H1 (cell line): Measurements from ENCODE around the gene GABRG3. TPM values are rescaled to one million over a fixed set of nuclear protein-coding genes. Genes with fewer than 3 reads are reported as not detected.

Experiments
- CTCF ChIA-PET: fragments of 300-600 bp; sonication (Branson Sonifier 250); formaldehyde crosslinking; loops from one replicate; lab custom pipeline; 2021; ENCODE audit not compliant: partially characterized antibody; lab: Charles Lee
- POLR2A ChIA-PET: fragments of 300-600 bp; sonication (Branson Sonifier 250); formaldehyde crosslinking; loops from one replicate; lab custom pipeline; 2021; ENCODE audit warnings: inconsistent platforms; ENCODE audit not compliant: partially characterized antibody; lab: Charles Lee
- DNase-seq, 2 experiments: peaks; one replicate each; pipeline versions ENCODE4 v3.0.0 to v3.0.0-alpha.2; 2010 to 2022; ENCODE audit warnings: low spot score in 2 of 2, low read depth in 1 of 2, mixed read lengths in 1 of 2
- FAIRE-seq: peaks from 2 replicates; lab custom pipeline; 2011; peaks lifted over from hg19 to GRCh38; lab: Jason Lieb, UNC
- H2AFZ ChIP-seq: 2 replicates; pipeline ENCODE4 v1.8.1; 2012; ENCODE audit warnings: low read length, inconsistent platforms
- H2AK5ac ChIP-seq: 2 replicates; pipeline ENCODE4 v1.6.1; 2013; ENCODE audit warnings: low read depth, low read length
- H2BK120ac ChIP-seq: replicated peaks from 2 replicates; pipeline ENCODE3; 2013; ENCODE audit warnings: low read depth, low read length, inconsistent platforms
- H2BK12ac ChIP-seq: 2 replicates; pipeline ENCODE4 v1.6.1; 2013; ENCODE audit warnings: low read depth, low read length
- H2BK15ac ChIP-seq: 2 replicates; pipeline ENCODE4 v1.6.1; 2013; ENCODE audit warnings: low read length
- H2BK20ac ChIP-seq: 2 replicates; pipeline ENCODE4 v1.6.1; 2013; ENCODE audit warnings: low read length
- H2BK5ac ChIP-seq: 2 replicates; pipeline ENCODE4 v1.6.1; 2013; ENCODE audit warnings: low read depth, low read length
- H3K14ac ChIP-seq: 2 replicates; pipeline ENCODE4 v1.6.1; 2013; ENCODE audit warnings: inconsistent platforms; ENCODE audit not compliant: insufficient read length
- H3K18ac ChIP-seq: 2 replicates; pipeline ENCODE4 v1.6.1; 2013; ENCODE audit warnings: low read length; ENCODE audit errors: extremely low read depth
- H3K23ac ChIP-seq: 2 replicates; pipeline ENCODE4 v1.6.1; 2013; ENCODE audit warnings: inconsistent platforms; ENCODE audit not compliant: insufficient read length
- H3K23me2 ChIP-seq: 2 replicates; pipeline ENCODE4 v1.6.1; 2013; ENCODE audit warnings: low read depth, low read length
- H3K27ac ChIP-seq: 2 replicates; pipeline ENCODE4 v1.6.1; 2011; ENCODE audit warnings: low read depth, low read length, inconsistent platforms
- H3K27me3 ChIP-seq, 4 experiments: replicated peaks in 1 of 4; 1 replicate in 1 of 4; 2 replicates in 3 of 4; pipeline versions ENCODE4 v1.6.1 to v1.8.1; 2011 to 2013; ENCODE audit warnings: low read length in 3 of 4, mild to moderate bottlenecking in 3 of 4, inconsistent platforms in 2 of 4, mixed read lengths in 2 of 4, moderate library complexity in 1 of 4; ENCODE audit not compliant: control insufficient read depth in 3 of 4, insufficient read depth in 3 of 4; ENCODE audit errors: extremely low read depth in 1 of 4
- H3K36me3 ChIP-seq, 4 experiments: 2 replicates each; pipeline versions ENCODE4 v1.6.1 to v1.8.1; 2011 to 2013; ENCODE audit warnings: mild to moderate bottlenecking in 4 of 4, low read length in 3 of 4, moderate library complexity in 2 of 4, control low read depth in 1 of 4, inconsistent platforms in 1 of 4; ENCODE audit not compliant: insufficient read depth in 4 of 4, control insufficient read depth in 2 of 4
- H3K4ac ChIP-seq: replicated peaks from 2 replicates; pipeline ENCODE3; 2013; ENCODE audit warnings: low read length, low read depth, mixed read lengths, inconsistent platforms; ENCODE audit not compliant: insufficient read length
- H3K4me1 ChIP-seq, 4 experiments: replicated peaks in 1 of 4; 1 replicate in 1 of 4; 2 replicates in 3 of 4; pipeline versions ENCODE4 v1.6.1 to v1.8.1; 2011 to 2013; ENCODE audit warnings: low read length in 3 of 4, inconsistent platforms in 2 of 4, mixed read lengths in 1 of 4; ENCODE audit not compliant: insufficient read depth in 4 of 4, control insufficient read depth in 3 of 4
- H3K4me2 ChIP-seq, 2 experiments: 2 replicates each; pipeline versions ENCODE4 v1.6.1 to v1.8.1; 2011 to 2013; ENCODE audit warnings: low read depth in 2 of 2, low read length in 2 of 2, control low read depth in 1 of 2, inconsistent platforms in 1 of 2, mild to moderate bottlenecking in 1 of 2; ENCODE audit not compliant: insufficient read depth in 1 of 2
- H3K4me3 ChIP-seq, 4 experiments: fragments of 200-600, 300-600 bp in 1 of 4; sonication (generic), shearing (Covaris generic), sonication (Bioruptor Twin) in 1 of 4; 2 replicates each; pipeline versions ENCODE4 v1.5.1 to v1.8.1; 2011 to 2016; ENCODE audit warnings: low read length in 4 of 4, low read depth in 3 of 4, control low read depth in 2 of 4, inconsistent platforms in 2 of 4, mild to moderate bottlenecking in 2 of 4, mixed read lengths in 1 of 4, moderate library complexity in 1 of 4; ENCODE audit not compliant: insufficient read depth in 2 of 4; ENCODE audit errors: extremely low read depth in 1 of 4
- H3K56ac ChIP-seq: replicated peaks from 2 replicates; pipeline ENCODE3; 2013; ENCODE audit warnings: low read depth, mild to moderate bottlenecking, mixed read lengths, low read length, inconsistent platforms; ENCODE audit not compliant: insufficient read length
- H3K79me1 ChIP-seq: 2 replicates; pipeline ENCODE4 v1.6.1; 2013; ENCODE audit warnings: low read depth, low read length, control low read depth
- H3K79me2 ChIP-seq, 2 experiments: 2 replicates each; pipeline versions ENCODE4 v1.6.1 to v1.8.1; 2012 to 2013; ENCODE audit warnings: low read length in 2 of 2, mild to moderate bottlenecking in 2 of 2, inconsistent platforms in 1 of 2; ENCODE audit not compliant: insufficient read depth in 2 of 2, control insufficient read depth in 1 of 2
- H3K9ac ChIP-seq, 4 experiments: replicated peaks in 1 of 4; 1 replicate in 1 of 4; 2 replicates in 3 of 4; pipeline versions ENCODE4 v1.6.1 to v1.8.1; 2011 to 2013; ENCODE audit warnings: low read depth in 3 of 4, low read length in 3 of 4, control low read depth in 2 of 4, mild to moderate bottlenecking in 2 of 4, moderate library complexity in 2 of 4, inconsistent platforms in 1 of 4; ENCODE audit errors: extremely low read depth in 1 of 4
- H3K9me3 ChIP-seq, 2 experiments: 2 replicates each; pipeline versions ENCODE4 v1.6.1 to v1.8.1; 2012 to 2013; ENCODE audit warnings: mild to moderate bottlenecking in 2 of 2, moderate library complexity in 2 of 2, control low read depth in 1 of 2, inconsistent platforms in 1 of 2, low read depth in 1 of 2, low read length in 1 of 2, mixed read lengths in 1 of 2; ENCODE audit not compliant: insufficient read depth in 2 of 2
- H4K20me1 ChIP-seq, 2 experiments: replicated peaks in 1 of 2; 2 replicates each; pipeline versions ENCODE3 to v1.8.1; 2011 to 2013; ENCODE audit warnings: inconsistent platforms in 2 of 2, low read length in 2 of 2, mild to moderate bottlenecking in 1 of 2; ENCODE audit not compliant: insufficient read depth in 2 of 2, control insufficient read depth in 1 of 2
- H4K5ac ChIP-seq: 2 replicates; pipeline ENCODE4 v1.6.1; 2013; ENCODE audit warnings: low read length, low read depth, mixed read lengths, inconsistent platforms; ENCODE audit not compliant: insufficient read length
- H4K8ac ChIP-seq: 2 replicates; pipeline ENCODE4 v1.8.0; 2013; ENCODE audit warnings: mild to moderate bottlenecking, moderate library complexity, low read length, inconsistent platforms; ENCODE audit not compliant: insufficient read depth; ENCODE audit errors: extremely low read depth
- H4K91ac ChIP-seq: replicated peaks from 2 replicates; pipeline ENCODE3; 2013; ENCODE audit warnings: low read length, mixed read lengths, inconsistent platforms; ENCODE audit not compliant: insufficient read length
- POLR2A ChIP-seq, 2 experiments: IDR thresholded peaks; 1 replicate in 1 of 2; 2 replicates in 1 of 2; pipeline ENCODE4 v1.6.1; 2011; ENCODE audit warnings: low read depth in 2 of 2, low read length in 2 of 2, mild to moderate bottlenecking in 2 of 2; ENCODE audit errors: control extremely low read depth in 1 of 2
- RAD21 ChIP-seq, 2 experiments: IDR thresholded peaks in 1 of 2; conservative IDR thresholded peaks in 1 of 2; 2 replicates each; pipeline ENCODE4 v1.6.1; 2011; ENCODE audit warnings: low read depth in 2 of 2, low read length in 2 of 2, improper control_type of control experiment in 1 of 2, inconsistent platforms in 1 of 2, mild to moderate bottlenecking in 1 of 2, moderate library complexity in 1 of 2
- WGBS, 2 experiments: shearing (Covaris generic) in 1 of 2; methylation state at CpG; one replicate each; pipeline versions ENCODE4 v1.1.6 to v1.1.7; 2013 to 2015; ENCODE audit warnings: low lambda C conversion rate in 2 of 2, mixed read lengths in 2 of 2, inconsistent platforms in 1 of 2, low coverage in 1 of 2, missing lambda C conversion rate in 1 of 2; ENCODE audit not compliant: insufficient replicate concordance in 2 of 2, insufficient coverage in 1 of 2, insufficient read length in 1 of 2; ENCODE audit errors: extremely low coverage in 1 of 2, missing lambda C conversion rate in 1 of 2; 5-methylcytosine and 5-hydroxymethylcytosine counted together
- polyA plus RNA-seq, 7 experiments: library from polyadenylated mRNA; depleted of rRNA in 3 of 7; stranded (reverse) in 5 of 7; unstranded in 2 of 7; fragments of >200 nt in 5 of 7; fragments of 200-250 nt in 2 of 7; gene quantifications; 1 replicate in 5 of 7; 2 replicates in 1 of 7; 4 replicates in 1 of 7; pipeline versions ENCODE4 v1.2.1 to v1.2.3, GENCODE V29; 2011 to 2013; ENCODE audit warnings: missing spikeins in 2 of 7, mixed read lengths in 2 of 7
- total RNA-seq: library from RNA; stranded (reverse); fragmentation: NEBNext Ultra II Directional; extraction: Animal tissue kit (Norgen Biotek cat#: 25700); gene quantifications from 2 replicates; pipeline ENCODE4 v1.2.1, GENCODE V29; 2021

GABRG3 gene
- total and polyA plus RNA-seq, 2 of the 8 experiments (the other 6 are each of a cell fraction or from before 2014, with no cell fraction given), result 0.17 to 0.80 TPM

GRCh38 chr15:26943866-26944265, 27.1 kb upstream of the GABRG3 start:
- H3K79me1 ChIP-seq, result no peaks in the 10 kb centered on the region
- no peak overlapping the region for H2BK120ac ChIP-seq
- H3K9ac ChIP-seq, result no peak overlapping the region
- no peaks in the 10 kb centered on the region for H3K23me2 ChIP-seq
- H3K14ac ChIP-seq, result no peak overlapping the region
- H2BK5ac ChIP-seq, result no peak overlapping the region
- no peak overlapping the region for H4K91ac ChIP-seq
- no peak overlapping the region for H3K27ac ChIP-seq
- H2BK20ac ChIP-seq, result no peak overlapping the region
- H2BK15ac ChIP-seq, result no peak overlapping the region
- H3K18ac ChIP-seq, result no peak overlapping the region
- H3K79me2 ChIP-seq, result no peaks in the 10 kb centered on the region
- no peak overlapping the region for H2AK5ac ChIP-seq
- H2AFZ ChIP-seq, result no peak overlapping the region
- POLR2A ChIA-PET, result no interaction called here
- H3K56ac ChIP-seq, result no peak overlapping the region
- H4K5ac ChIP-seq, result no peak overlapping the region
- DNase-seq (no peak), FAIRE-seq (no peak)
- H3K4me1 ChIP-seq, result peaks cover 0 to 2% (median under 1%) of the 10 kb centered on the region in 4 experiments; a peak in 1 of 7 replicates
- no peaks in the 10 kb centered on the region for H3K36me3 ChIP-seq
- WGBS, 2 experiments, result 82% methylated on average over 8 of the region's 8 CpGs; no CpG with 5 or more reads in 1 of the 2 experiments
- no peak overlapping the region for H3K4me3 ChIP-seq
- H4K20me1 ChIP-seq, result no peaks in the 10 kb centered on the region
- H3K4ac ChIP-seq, result no peak overlapping the region
- H2BK12ac ChIP-seq, result no peak overlapping the region
- H3K9me3 ChIP-seq, result no peaks in the 10 kb centered on the region
- H3K23ac ChIP-seq, result no peak overlapping the region
- no peaks in the 10 kb centered on the region for H3K27me3 ChIP-seq
- no peak overlapping the region for H3K4me2 ChIP-seq
- H4K8ac ChIP-seq, result no peak overlapping the region
- TF ChIP-seq RAD21 (IDR thresholded peaks at IDR 0.05 in 1 of 2, conservative IDR thresholded peaks at IDR 0.05 in 1 of 2; ENCODE audit: low read depth in 2 of 2, low read length in 2 of 2) (no peak), POLR2A (IDR thresholded peaks at IDR 0.05; ENCODE audit: control extremely low read depth in 1 of 2, low read depth in 2 of 2, low read length in 2 of 2) (no peak)
- TF ChIP-seq, all 59 proteins: peak for 0
- CTCF ChIA-PET, result no interaction called here
